GM21723 (cell line): ENCODE measurements around the gene RILPL1.
"Not testable (repeated sequence)": the region's sequence is repeated elsewhere in the genome, so short reads cannot be mapped to it uniquely, and the experiment has no call there.

ENCODE experiments used
- ATAC-seq: cut with Tn5 transposase; IDR thresholded peaks from one replicate; pipeline ENCODE4 v1.9.1; 2021; ENCODE audit warnings: mild to moderate bottlenecking, moderate library complexity; ENCODE audit not compliant: unreplicated experiment

RILPL1 gene

GRCh38 chr12:123533672-123534643, at the start of gene RILPL1:
TSS of gene RILPL1 (minus strand) at chr12:123533719. CDS start at chr12:123533482, 237 bp downstream.
- peak; percentile 62 for ATAC-seq

GRCh38 chr12:123580772-123581171, 47.3 kb upstream of the RILPL1 start:
- ATAC-seq, result no peak

GRCh38 chr12:123578829-123579228, 45.3 kb upstream of the RILPL1 start:
- not testable (repeated sequence) for ATAC-seq

GRCh38 chr12:123578243-123578642, 44.7 kb upstream of the RILPL1 start:
- no peak for ATAC-seq

- ATAC-seq, result no peak
Observed at GRCh38 chr12:123576611-123577010, 43.1 kb upstream of the RILPL1 start.

GRCh38 chr12:123573870-123574269, 40.4 kb upstream of the RILPL1 start:
- no peak for ATAC-seq

- no peak for ATAC-seq
Observed at GRCh38 chr12:123572391-123572790, 38.9 kb upstream of the RILPL1 start.

- no peak for ATAC-seq
Observed at GRCh38 chr12:123571343-123571813, 37.9 kb upstream of the RILPL1 start.

GRCh38 chr12:123559468-123559867, 25.9 kb upstream of the RILPL1 start:
- no peak for ATAC-seq

- not testable (repeated sequence) for ATAC-seq
Observed at GRCh38 chr12:123558487-123558886, 25.0 kb upstream of the RILPL1 start.

GRCh38 chr12:123554843-123555242, 21.3 kb upstream of the RILPL1 start:
- ATAC-seq, result not testable (repeated sequence)

- ATAC-seq, result not testable (repeated sequence)
Observed at GRCh38 chr12:123554136-123554535, 20.6 kb upstream of the RILPL1 start.

GRCh38 chr12:123550700-123551099, 17.2 kb upstream of the RILPL1 start:
- no peak for ATAC-seq

- no peak for ATAC-seq
Observed at GRCh38 chr12:123548107-123548506, 14.6 kb upstream of the RILPL1 start.

GRCh38 chr12:123546281-123546680, 12.8 kb upstream of the RILPL1 start:
- no peak for ATAC-seq

GRCh38 chr12:123543541-123543940, 10.0 kb upstream of the RILPL1 start:
- ATAC-seq, result no peak

GRCh38 chr12:123540899-123541662, 7.6 kb upstream of the RILPL1 start:
- no peak for ATAC-seq

GRCh38 chr12:123535952-123536351, 2.4 kb upstream of the RILPL1 start:
- ATAC-seq, result not testable (repeated sequence)

- ATAC-seq, result no peak
Observed at GRCh38 chr12:123532808-123533649, 490 bp downstream of the RILPL1 start.

GRCh38 chr12:123532019-123532418, 1.5 kb downstream of the RILPL1 start:
- ATAC-seq, result no peak

GRCh38 chr12:123531091-123531490, 2.4 kb downstream of the RILPL1 start:
- no peak for ATAC-seq
